Measurements from ENCODE around the gene ATE1.
"Not testable (repeated sequence)": the region's sequence is repeated elsewhere in the genome, so short reads cannot be mapped to it uniquely, and the experiment has no call there.

ATE1 gene

GRCh38 chr10:121929585-121930267, 1.9 kb upstream of the ATE1 start:
- DNase-seq: not testable (repeated sequence)

GRCh38 chr10:121928528-121928884, 675 bp upstream of the ATE1 start:
- peak in 4 of 14 donors; percentile 29 to 65 (median 57) for DNase-seq

- peak in 11 of 14 donors; percentile 22 to 82 (median 70) for DNase-seq
Measured at GRCh38 chr10:121927318-121927840, 452 bp downstream of the ATE1 start.

GRCh38 chr10:121926671-121927317, 1.0 kb downstream of the ATE1 start:
- peak in 1 of 14 donors; percentile 51 for DNase-seq

GRCh38 chr10:121926157-121926556, 1.7 kb downstream of the ATE1 start:
- no peak for DNase-seq

GRCh38 chr10:121921238-121921931, 6.4 kb downstream of the ATE1 start:
- DNase-seq: peak in 3 of 14 donors; percentile 7 to 13 (median 12)

GRCh38 chr10:121919666-121920065, 8.2 kb downstream of the ATE1 start:
- no peak for DNase-seq

- DNase-seq: not testable (repeated sequence)
Measured at GRCh38 chr10:121918800-121919199, 9.0 kb downstream of the ATE1 start.

GRCh38 chr10:121914661-121915060, 13.2 kb downstream of the ATE1 start:
- DNase-seq: no peak

- no peak for DNase-seq
Measured at GRCh38 chr10:121911421-121911697, 16.5 kb downstream of the ATE1 start.

GRCh38 chr10:121910673-121911420, 17.0 kb downstream of the ATE1 start:
- DNase-seq: peak in 2 of 14 donors; percentile 5 to 35

GRCh38 chr10:121904888-121905287, 22.9 kb downstream of the ATE1 start:
- no peak for DNase-seq

- peak in 1 of 14 donors; percentile 7 for DNase-seq
Measured at GRCh38 chr10:121900443-121901174, 27.2 kb downstream of the ATE1 start.

- DNase-seq: peak in 1 of 14 donors; percentile 28
Measured at GRCh38 chr10:121899727-121900126, 28.1 kb downstream of the ATE1 start.

- DNase-seq: no peak
Measured at GRCh38 chr10:121891103-121891502, 36.7 kb downstream of the ATE1 start.

- DNase-seq: no peak
Measured at GRCh38 chr10:121889212-121889611, 38.6 kb downstream of the ATE1 start.

GRCh38 chr10:121886997-121887622, 40.7 kb downstream of the ATE1 start:
- peak in 8 of 14 donors; percentile 8 to 45 (median 17) for DNase-seq

- no peak for DNase-seq
Measured at GRCh38 chr10:121886181-121886580, 41.6 kb downstream of the ATE1 start.

- no peak for DNase-seq
Measured at GRCh38 chr10:121880895-121881294, 46.9 kb downstream of the ATE1 start.

- DNase-seq: no peak
Measured at GRCh38 chr10:121879476-121879875, 48.4 kb downstream of the ATE1 start.

- DNase-seq: no peak
Measured at GRCh38 chr10:121873236-121873635, 54.6 kb downstream of the ATE1 start.

GRCh38 chr10:121870413-121870812, 57.4 kb downstream of the ATE1 start:
- DNase-seq: no peak

All from C1 segment of cervical spinal cord (tissue), 14 donors.